Middle frontal gyrus (tissue), 1 donor: ENCODE results near the gene BRWD1.
"Not testable (repeated sequence)": the region's sequence is repeated elsewhere in the genome, so short reads cannot be mapped to it uniquely, and the experiment has no call there.

ENCODE experiments used
- DNase-seq: peaks from one replicate; pipeline ENCODE4 v3.0.0-alpha.2; 2015; ENCODE audit warnings: low spot score; ENCODE audit errors: extremely low spot score

BRWD1 gene

DNA sequence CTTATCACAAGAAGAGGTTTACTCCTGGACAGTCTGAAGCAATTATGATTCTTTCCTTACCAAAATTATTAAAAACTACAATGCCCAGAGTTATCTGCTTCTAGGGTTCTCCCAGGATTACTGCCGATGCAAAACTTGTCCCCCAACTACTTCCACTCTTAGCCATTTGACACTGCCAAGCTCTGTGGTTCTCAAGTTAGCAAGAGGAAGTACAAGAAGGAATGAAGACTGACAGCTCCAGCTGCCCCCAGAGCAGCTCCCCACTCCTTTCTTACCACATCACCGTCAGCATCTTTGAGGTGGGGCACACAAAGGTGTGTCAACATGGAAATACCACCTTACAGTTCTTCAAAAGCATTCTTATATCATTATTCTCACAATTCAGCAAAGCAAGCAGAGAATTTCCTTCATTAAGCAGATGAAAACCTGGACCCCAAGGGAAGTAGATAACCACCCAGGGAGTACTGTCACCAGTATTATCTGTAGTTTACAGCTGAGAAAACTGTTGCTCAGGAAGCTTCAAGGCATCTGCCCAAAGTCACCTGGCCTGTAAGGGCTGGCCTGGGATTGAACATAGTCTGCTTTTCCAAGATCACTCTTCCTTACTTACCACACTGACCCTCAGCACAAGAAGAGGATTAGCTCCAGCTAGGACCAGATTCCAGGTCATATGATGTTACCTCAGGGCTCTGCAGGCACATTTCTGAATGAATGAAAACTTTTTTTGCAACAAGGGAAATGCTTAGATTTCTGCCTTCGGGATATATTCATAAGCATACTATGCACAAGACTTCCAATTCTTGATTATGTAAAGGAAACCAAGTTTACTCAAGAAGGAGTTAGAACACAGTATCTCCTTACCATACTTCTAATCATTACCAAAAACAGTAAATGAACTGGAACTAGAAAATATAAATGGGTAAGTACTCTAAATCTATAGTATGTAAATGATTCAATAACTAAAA, 139.4 kb downstream of the BRWD1 start:
- DNase-seq: no peak

DNA sequence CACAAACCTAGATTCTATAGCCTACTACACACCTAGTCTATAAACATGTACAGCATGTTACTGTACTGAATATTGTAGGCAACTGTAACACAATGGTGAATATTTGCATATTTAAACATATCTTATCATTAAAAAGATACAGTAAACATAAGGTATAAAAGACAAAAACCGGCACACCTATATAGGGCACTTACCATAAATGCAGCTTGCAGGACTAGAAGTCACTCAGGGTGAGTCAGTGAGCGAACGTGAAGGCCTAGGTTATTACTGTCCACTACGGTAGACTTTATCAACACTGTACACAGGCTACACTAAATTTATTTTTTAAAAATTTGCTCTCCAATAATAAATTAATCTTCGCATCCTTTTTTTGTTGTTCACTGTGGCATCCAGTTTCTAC, 143.5 kb downstream of the BRWD1 start:
- no peak for DNase-seq

DNA sequence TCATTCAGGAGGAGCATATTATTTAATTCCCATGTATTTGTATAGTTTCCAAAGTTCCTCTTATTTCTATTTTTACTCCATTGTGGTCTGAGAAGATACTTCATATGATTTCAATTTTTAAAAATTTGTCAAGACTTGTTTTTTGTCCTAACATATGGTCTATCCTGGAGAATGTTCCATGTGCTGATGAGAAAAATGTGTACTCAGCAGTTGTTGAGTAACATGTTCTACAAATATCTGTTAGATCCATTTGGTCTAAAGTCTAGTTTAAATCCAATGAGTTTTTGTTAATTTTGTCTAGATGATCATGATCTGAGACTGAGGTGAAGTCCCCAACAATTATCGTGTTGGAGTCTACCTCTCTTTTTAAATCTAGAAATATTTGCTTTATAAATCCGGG, 144.6 kb downstream of the BRWD1 start:
- DNase-seq: no peak

DNA sequence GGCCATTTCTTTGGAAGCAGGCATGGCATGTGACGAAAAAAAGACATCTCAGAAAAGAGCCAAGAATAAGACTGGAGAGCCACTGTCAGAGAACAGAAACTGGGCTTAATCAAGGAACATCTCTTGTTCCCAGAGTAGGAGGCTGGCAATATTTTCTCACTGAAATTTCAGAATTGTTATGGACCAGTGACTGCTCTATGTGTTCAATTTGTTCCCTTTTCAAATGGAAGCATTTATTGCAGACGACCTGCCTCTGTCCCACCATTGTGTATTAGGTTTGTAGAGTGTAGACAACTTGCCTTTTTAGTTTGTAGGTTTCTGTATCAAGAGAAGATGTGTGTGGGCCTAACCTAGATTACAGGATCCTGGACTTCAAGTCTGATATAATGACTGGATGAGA, 148.9 kb downstream of the BRWD1 start:
- no peak for DNase-seq

DNA sequence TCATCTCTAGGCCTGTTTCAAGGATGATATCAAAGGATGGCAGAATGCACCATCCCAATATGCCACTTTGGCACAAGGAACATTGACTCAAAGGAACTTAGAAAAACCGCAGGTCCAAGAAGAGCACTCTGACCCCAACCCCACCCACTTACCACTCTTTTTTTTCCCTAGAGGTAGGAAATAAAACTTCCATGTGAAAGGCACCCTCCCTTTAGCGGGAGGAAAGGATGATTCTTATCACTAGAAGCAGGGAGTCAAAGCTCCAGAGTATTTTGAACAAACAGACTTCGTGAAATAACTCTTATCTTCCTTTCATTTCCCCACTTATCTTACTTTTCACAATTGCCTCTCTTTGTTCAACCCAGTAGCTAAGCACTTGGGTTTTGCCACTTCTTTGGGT, 152.4 kb downstream of the BRWD1 start:
- no peak for DNase-seq

DNA sequence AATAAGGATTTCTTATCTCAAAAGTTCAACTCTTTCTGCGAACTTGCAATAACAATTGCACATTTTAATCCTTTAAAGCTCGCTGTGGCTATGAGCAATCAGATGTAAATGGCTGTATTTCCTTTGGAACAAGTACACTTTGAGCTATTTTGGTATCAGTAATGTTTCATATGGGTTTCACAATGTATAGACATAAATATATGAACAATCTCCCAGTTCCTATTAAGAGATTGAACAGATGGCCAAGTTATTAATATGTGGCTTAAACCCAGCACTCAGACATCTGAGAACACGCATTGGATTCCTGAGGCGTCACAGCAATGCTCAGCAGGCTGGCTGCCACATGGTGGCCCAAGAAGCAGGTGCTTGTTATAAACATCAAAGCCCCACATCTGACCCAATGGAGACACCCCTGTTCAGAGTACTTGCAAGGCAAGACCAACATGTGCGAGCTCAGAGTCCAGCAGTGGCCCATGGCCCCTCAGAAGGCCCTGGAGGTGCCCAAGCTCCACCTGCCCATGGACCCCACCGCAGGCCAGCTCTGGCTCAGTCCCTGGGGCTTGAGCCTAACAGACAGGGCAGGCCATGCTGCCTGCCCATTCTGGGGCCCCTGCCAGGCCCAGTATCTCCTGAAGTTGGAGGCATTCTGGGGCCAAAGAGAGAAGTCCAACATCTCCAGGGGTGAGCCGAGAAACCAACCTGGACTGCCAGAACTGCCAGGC, 153.9 kb downstream of the BRWD1 start:
- no peak for DNase-seq

DNA sequence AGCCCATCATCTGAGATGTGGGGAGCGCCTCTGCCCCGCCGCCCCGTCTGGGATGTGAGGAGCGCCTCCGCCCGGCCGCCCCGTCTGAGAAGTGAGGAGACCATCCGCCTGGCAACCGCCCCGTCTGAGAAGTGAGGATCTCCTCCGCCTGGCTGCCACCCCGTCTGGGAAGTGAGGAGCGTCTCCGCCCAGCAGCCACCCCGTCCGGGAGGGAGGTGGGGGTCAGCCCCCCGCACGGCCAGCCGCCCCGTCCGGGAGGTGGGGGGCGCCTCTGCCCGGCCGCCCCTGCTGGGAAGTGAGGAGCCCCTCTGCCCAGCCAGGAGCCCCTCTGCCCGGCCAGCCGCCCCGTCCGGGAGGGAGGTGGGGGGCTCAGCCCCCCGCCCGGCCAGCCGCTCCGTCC, 156.2 kb downstream of the BRWD1 start:
- not testable (repeated sequence) for DNase-seq

DNA sequence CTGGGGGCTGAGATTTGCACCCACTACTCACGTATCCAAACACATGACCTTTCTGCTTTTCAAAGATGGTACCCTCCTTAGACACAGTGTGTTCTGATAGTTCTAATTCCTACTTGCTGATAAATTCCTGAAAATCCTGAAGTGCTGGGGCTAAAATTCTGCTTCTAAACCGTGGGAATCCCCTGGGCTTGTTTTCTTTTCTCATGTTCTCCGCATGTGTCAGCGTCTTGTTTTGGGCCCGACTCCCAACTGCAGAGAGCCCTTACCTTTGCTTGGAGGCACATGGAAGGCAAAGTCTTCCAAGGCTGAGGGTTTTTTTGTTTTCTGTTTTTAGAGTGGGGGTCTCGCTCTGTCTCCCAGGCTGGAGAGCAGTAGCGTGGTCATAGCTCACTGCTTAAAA, 157.4 kb downstream of the BRWD1 start:
- DNase-seq: no peak

DNA sequence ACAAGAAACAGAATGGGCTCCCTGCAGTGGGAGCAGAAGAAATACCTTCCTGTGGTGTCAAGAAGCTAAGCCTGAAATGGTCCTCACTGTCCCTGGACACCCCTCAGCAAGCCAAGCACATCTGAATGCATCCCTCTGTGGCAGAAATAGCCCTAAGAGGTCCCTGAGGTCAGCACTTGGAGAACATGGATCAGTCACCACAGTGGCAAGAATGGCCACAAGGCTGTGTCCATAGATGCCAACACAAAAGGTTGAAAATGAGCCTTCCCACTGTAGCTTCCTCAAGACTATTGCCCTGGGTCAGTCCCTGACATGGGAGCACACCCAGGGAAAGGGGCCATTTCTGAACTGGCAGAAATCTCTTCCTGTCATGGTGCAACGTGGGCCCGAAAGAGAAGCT, 157.9 kb downstream of the BRWD1 start:
- DNase-seq: no peak

DNA sequence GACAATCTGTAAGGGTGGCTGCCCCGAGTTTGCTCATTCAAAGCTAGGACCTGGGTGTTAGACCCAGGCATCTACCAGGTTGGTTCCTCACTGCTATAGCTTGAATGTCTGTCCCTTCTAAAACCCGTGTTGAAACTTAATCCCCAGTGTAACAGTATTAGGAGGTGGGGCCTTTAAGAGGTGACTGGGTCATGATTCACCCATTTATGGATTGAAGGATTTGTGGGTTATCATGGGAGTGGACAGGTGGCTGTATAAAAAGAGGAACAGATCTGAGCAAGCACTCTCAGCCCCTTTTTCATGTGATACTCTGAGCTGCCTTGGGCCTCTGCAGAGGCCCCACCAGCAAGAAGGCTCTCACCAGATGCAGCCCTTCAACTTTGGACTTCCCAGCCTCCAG, 159.6 kb downstream of the BRWD1 start:
- DNase-seq: no peak

DNA sequence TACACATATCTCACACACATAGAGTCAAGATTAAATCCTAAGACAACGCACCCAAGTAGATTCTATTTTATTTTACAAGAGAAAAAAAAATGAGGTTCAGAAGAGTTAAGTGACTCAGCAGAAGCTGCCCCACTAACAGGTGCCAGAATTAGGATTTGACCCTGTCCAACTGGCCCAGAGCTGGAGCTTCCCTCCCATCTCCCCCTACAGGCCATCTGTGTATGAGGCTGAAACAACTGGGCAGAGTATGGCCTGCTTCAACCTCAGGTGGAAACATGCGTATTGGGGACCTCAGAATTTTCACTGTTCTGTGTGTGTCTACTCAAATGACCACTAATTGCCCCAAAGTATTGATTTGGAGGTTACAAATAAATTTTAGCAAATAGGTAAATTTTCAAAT, 160.1 kb downstream of the BRWD1 start:
- no peak for DNase-seq

DNA sequence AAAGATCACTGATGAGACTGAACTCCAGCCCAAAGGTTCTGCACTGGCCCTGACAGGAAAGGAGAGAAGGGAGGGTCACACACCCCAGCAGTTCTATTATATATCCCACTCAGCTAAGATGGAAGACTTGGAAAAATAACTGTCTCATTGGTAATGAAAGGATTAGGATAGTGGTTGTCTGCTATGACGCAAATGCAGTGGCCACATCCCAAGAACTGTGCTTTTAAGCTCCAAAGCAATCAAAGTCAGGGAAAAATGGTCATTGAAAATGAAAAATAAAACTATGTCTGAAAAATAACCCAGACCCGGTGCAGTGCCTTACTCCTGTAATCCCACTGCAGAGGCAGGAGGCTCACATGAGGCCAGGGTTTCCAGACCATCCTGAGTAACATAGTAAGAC, 161.2 kb downstream of the BRWD1 start:
- DNase-seq: no peak

DNA sequence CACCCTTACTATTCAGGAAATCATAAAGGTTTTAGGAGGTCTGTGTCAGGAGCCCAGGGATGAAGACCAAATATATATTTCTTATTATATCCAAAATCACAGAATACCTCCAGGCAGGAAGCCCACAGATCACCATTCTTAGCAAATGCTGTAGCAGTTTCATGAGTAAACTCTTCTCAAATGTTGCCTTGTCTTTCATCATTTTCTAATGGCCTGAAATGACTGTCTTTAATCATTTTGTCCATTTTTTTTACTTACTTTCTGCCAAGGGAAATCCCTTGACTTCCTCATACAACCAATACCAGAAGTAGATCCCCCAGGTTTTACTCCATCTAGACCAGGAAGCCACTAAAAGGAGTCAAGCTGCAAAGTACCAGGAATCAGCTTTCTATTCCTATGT, 162.6 kb downstream of the BRWD1 start:
- DNase-seq: no peak

DNA sequence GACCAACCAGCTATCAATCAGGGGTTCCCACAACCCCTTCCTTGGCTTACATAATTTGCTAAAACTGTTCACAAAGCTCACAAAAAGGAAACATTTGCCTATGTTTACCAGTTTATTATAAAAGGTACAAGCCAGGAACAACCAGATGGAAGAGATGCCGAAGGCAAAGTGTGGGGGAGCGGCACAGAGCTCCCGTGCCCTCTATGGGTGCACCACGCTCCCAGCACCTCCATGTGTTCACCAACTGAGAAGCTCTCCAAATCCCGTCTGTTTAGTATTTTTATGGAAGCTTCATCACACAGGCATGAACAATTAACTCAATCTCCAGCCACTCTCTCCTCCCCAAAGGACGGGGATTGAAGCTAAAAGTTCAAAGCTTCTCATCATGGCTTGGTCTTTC, 163.1 kb downstream of the BRWD1 start:
- DNase-seq: no peak

DNA sequence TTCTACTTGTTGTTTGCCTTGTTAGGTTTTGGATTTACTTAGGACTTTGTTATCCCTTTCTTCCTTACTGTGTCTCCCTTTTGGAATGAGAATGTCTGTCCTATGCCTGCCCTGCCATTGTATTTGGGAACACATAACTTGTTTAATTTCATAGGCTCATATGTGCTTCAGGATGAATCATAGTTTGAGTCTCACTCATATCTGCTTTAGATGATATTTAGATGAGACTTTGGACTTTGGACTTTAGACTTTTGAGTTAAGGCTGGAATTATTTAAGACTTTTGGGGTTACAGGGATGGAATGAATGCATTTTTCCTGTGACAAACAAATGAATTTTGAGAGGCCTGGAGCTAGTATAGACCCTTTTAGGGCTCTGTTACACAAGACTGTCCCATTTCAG, 163.6 kb downstream of the BRWD1 start:
- no peak for DNase-seq

DNA sequence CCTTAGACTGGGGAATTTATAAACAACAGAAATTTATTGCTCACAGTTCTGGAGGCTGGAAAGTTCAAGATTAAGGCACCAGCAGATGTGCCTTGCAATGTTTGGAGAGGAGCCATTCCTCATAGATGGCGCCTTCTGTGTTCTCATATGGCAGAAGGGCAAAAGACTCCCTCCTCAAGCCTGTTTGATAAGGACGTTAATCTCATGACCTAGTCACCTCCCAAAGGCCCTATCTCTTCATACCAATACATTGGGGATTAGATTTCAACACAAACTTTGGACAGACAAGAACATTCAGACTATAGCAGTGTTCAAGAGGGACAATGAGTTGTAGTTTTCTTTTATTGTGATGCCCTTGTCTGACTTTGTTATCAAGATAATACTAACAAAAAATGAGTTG, 164.5 kb downstream of the BRWD1 start:
- no peak for DNase-seq

DNA sequence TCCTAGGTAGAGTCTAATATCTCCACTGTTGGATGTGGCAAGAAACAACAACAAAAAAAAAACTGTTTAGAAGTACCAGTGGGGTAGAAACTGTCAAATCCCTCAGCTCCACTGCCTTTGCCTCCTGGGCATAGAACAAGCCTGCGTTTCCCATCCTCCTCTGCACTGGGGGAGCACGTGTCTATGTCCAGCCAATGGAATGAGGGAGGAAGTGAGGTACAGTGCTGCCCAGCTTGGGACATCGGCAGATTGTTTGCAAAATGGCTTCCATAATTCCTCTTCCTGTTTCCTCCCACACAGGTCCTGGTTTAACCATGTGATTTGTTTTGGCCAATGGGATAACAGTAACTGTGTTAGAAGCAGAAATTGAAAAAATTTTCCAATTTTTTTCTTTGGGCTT, 169.2 kb downstream of the BRWD1 start:
- DNase-seq: no peak

DNA sequence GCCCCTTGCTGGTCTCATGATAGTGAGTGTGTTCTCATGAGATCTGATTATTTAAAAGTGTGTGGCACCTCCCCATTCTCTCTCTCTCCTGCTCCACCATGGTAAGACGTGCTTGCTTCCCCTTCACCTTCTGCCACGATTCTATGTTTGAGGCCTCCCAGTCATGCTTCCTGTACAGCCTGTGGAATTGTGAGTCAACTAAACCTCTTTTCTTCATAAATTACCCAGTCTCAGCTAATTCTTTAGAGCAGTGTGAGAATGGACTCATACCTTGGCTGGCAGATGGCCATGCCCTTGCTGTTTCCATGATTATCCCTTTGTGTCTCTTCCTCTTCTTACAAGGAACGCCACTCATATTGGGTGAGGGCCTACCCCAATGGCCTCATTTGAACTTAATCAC, 170.5 kb downstream of the BRWD1 start:
- DNase-seq: no peak

DNA sequence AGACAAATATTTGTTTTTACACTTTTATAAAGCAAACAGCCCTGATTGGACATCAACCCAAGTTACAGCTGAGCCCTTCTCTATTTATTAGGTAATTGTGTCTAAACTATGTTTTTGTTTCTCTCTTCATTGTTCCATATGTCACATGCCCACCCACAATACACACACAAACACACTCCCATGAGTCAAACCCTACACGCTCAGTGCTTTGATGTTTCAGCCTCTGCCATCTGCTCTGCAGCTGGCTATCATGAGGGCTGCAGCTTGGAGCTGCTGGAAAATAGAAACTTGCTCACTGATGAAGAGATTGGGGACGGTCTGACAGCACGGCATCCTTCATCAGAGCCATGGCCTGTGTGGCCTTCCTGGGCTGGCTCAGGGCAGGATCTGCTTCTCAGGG, 171.9 kb downstream of the BRWD1 start:
- DNase-seq: no peak

DNA sequence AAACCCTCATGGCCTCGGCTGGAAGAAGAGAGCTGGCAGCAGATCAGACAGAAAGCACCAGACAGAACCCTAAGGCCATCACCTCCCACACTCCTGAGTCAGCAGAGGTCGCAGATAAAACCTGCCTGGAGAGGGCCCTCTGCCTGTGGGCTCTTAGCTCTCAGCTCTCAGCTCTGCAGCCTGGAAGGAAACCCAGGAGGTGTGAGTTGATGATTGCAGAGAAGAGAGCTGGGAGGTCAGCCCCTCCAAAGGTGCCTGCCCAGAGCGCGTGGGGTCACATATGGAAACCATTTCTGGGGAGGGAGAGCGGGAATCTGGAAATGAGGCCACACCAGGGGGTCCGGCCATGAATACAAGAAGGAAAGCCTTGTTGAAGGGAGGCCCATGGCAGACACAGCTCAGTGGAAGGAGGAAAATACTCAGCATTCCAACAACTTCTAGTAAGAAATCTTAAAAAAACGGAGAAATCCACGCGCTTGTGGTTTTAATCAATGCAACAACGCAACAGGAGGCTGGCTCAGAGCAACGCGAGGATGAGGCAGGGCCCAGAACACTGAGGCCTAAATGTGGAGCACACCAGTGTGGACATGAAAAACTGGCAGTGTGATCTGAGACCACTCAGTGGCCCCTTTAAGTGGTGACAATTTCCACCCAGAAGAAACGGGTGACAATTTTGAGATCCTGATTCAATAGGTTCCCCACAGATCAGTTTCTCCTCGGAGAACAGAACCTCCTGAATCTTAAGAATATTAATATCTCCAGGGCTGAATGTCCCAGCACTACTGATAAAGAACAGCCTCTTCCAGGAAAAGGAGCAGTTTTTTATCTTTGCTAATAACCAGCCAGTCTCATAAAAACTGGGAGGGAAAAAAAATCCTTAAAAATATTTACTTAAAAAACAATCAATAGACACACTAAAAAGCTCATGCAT, 175.9 kb downstream of the BRWD1 start:
- no peak for DNase-seq

DNA sequence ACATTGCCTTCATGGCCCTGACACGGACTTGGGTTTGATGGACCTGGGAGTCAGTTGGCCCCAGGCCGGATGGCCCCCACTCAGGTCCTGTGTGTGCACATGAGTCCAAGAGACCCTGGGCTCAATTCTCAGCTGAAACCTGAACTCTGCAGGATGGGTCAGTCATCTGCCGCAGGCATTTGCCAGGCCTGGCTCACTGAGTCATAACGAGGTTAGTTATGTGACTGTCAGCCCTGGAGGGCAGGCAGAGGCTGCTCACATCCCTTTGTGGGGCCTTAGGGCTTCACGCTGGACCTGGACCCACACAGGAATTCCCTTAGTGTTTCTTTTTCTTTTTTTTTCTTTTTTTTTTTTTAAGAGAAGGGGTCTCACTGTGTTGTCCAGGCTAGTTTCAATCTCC, 176.7 kb downstream of the BRWD1 start:
- no peak for DNase-seq

DNA sequence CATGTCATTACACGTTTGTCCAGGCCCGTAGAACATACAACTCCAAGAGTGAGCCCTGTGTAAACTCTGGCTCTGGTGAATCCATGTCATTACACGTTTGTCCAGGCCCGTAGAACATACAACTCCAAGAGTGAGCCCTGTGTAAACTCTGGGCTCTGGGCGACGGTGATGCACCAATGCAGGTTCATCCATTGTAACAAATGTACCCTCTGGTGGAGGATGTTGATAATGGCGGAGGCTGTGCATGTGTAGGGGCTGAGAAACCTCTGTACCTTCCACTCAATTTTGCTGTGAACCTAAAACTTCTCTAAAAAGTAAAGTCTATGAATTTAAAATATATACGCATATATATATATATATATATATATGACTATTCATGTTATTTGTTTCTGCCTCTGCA, 177.3 kb downstream of the BRWD1 start:
- DNase-seq: not testable (repeated sequence)
